Trophoblast cell (in vitro differentiated cells and primary cell): Measurements from ENCODE around the gene PGD.
A peak's percentile ranks its signal among the peaks of the same experiment; 100 is the strongest.

ENCODE experiments used
- DNase-seq, 2 donors: peaks; one replicate each; pipeline ENCODE4 v3.0.0-alpha.2; 2016
- H2AFZ ChIP-seq: 2 replicates; pipeline ENCODE4 v1.6.1; 2013; ENCODE audit warnings: low read length, moderate library complexity, mild to moderate bottlenecking; ENCODE audit not compliant: insufficient read depth, poor library complexity
- H2AK5ac ChIP-seq: 2 replicates; pipeline ENCODE4 v1.6.1; 2013; ENCODE audit warnings: mild to moderate bottlenecking, low read length
- H2BK120ac ChIP-seq: 2 replicates; pipeline ENCODE4 v1.6.1; 2013; ENCODE audit warnings: low read length, mild to moderate bottlenecking, moderate library complexity; ENCODE audit not compliant: insufficient read depth, poor library complexity
- H2BK12ac ChIP-seq: 2 replicates; pipeline ENCODE4 v1.6.1; 2013; ENCODE audit warnings: mild to moderate bottlenecking, low read length, moderate library complexity
- H2BK5ac ChIP-seq: 2 replicates; pipeline ENCODE4 v1.6.1; 2013; ENCODE audit warnings: low read length, low read depth, moderate library complexity, mild to moderate bottlenecking; ENCODE audit not compliant: poor library complexity
- H3K14ac ChIP-seq: 2 replicates; pipeline ENCODE4 v1.6.1; 2013; ENCODE audit warnings: mild to moderate bottlenecking, low read length
- H3K18ac ChIP-seq: 2 replicates; pipeline ENCODE4 v1.6.1; 2013; ENCODE audit warnings: mild to moderate bottlenecking, low read length
- H3K23ac ChIP-seq: 2 replicates; pipeline ENCODE4 v1.6.1; 2013; ENCODE audit warnings: low read length
- H3K27ac ChIP-seq: 2 replicates; pipeline ENCODE4 v1.5.1; 2013; ENCODE audit warnings: low read depth, mild to moderate bottlenecking, inconsistent platforms, low read length, moderate library complexity
- H3K27me3 ChIP-seq: 2 replicates; pipeline ENCODE4 v1.6.1; 2013; ENCODE audit warnings: inconsistent platforms, mild to moderate bottlenecking, low read length, moderate library complexity; ENCODE audit not compliant: insufficient read depth
- H3K36me3 ChIP-seq, 2 experiments: 1 replicate in 1 of 2; 2 replicates in 1 of 2; pipeline ENCODE4 v1.6.1; 2013; ENCODE audit warnings: low read length in 2 of 2, mild to moderate bottlenecking in 2 of 2, moderate library complexity in 1 of 2; ENCODE audit not compliant: insufficient read depth in 2 of 2, control insufficient read depth in 1 of 2
- H3K4ac ChIP-seq: 2 replicates; pipeline ENCODE4 v1.6.1; 2013; ENCODE audit warnings: low read depth, mild to moderate bottlenecking, low read length, moderate library complexity
- H3K4me1 ChIP-seq, 2 experiments: 1 replicate in 1 of 2; 2 replicates in 1 of 2; pipeline ENCODE4 v1.6.1; 2013; ENCODE audit warnings: low read length in 2 of 2, mild to moderate bottlenecking in 2 of 2, moderate library complexity in 1 of 2; ENCODE audit not compliant: insufficient read depth in 2 of 2, control insufficient read depth in 1 of 2
- H3K4me2 ChIP-seq: 2 replicates; pipeline ENCODE4 v1.6.1; 2013; ENCODE audit warnings: inconsistent platforms, mild to moderate bottlenecking, low read length, moderate library complexity
- H3K4me3 ChIP-seq: 2 replicates; pipeline ENCODE4 v1.5.1; 2013; ENCODE audit warnings: mild to moderate bottlenecking, low read depth, low read length, inconsistent platforms
- H3K79me1 ChIP-seq: one replicate; pipeline ENCODE4 v1.6.1; 2013; ENCODE audit warnings: low read length
- H3K79me2 ChIP-seq: 2 replicates; pipeline ENCODE4 v1.6.1; 2013; ENCODE audit warnings: low read length, mild to moderate bottlenecking; ENCODE audit not compliant: control insufficient read depth, insufficient read depth, poor library complexity
- H3K9ac ChIP-seq: 2 replicates; pipeline ENCODE4 v1.6.1; 2013; ENCODE audit warnings: mild to moderate bottlenecking, low read length
- H3K9me3 ChIP-seq: 2 replicates; pipeline ENCODE4 v1.6.1; 2013; ENCODE audit warnings: low read depth, mild to moderate bottlenecking, control low read depth, inconsistent platforms, low read length; ENCODE audit not compliant: insufficient read depth
- H4K12ac ChIP-seq: 2 replicates; pipeline ENCODE4 v1.6.1; 2013; ENCODE audit warnings: low read depth, mild to moderate bottlenecking, low read length, moderate library complexity
- H4K8ac ChIP-seq: 2 replicates; pipeline ENCODE4 v1.6.1; 2013; ENCODE audit warnings: low read depth, mild to moderate bottlenecking, low read length, moderate library complexity
- H4K91ac ChIP-seq: one replicate; pipeline ENCODE4 v1.6.1; 2013; ENCODE audit warnings: low read depth, mild to moderate bottlenecking, low read length, moderate library complexity
- WGBS: extraction: QIAGEN DNeasy Blood & Tissue Kit; methylation state at CpG from one replicate; pipeline ENCODE4 v1.1.7; 2013; ENCODE audit warnings: missing lambda C conversion rate; ENCODE audit not compliant: insufficient read length, insufficient coverage; ENCODE audit errors: extremely low coverage; 5-methylcytosine and 5-hydroxymethylcytosine counted together

Gene PGD

DNA sequence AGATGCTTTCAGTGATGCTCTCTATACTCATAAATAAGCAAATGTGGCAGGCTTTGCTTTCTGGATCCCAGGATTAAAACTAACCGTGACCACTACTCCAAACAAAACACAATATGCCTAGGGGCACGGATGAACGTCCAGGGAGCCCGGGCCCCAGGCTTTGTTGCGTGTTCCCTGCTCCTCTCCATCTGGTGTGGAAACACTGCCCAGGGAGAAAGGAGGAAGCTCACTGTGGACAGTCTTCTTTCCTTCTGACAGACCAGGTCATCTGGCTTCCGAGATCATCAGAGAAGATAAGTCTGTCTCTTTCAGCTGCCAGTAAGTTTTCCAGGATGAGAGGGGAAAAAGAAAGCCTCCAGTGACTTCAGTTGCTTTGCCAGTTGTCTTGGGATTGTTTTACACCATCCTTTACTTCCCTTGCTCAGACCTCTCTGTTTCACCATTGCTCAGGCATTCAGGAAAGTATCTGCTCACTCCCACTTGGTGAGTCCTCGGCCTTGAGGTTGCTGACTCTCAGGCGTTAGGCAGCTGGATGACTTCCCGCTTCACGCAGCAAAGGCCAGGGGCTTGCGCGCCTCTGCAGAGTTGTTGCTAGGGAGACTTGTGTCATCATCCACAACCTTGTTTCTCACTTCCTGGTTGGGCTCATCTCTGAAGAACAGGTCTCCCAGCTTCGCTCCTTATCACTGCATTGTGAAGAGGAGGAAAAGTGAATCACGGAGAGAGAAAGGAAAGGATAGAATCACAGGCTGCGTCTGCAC lies 20.6 kb upstream of the PGD start:
- no peak overlapping the region for H3K4ac ChIP-seq
- no peaks in the 10 kb centered on the region for H3K27me3 ChIP-seq
- H3K4me2 ChIP-seq = no peak overlapping the region
- no peaks in the 10 kb centered on the region for H3K79me1 ChIP-seq
- no peak overlapping the region for H3K14ac ChIP-seq
- H4K12ac ChIP-seq = peak overlapping the region; percentile 16
- H2BK12ac ChIP-seq = no peak overlapping the region
- H2AK5ac ChIP-seq = no peak overlapping the region
- H3K4me1 ChIP-seq = peaks cover 3 to 4% of the 10 kb centered on the region in 2 experiments
- no peak overlapping the region for H4K8ac ChIP-seq
- no peak overlapping the region for H3K9ac ChIP-seq
- no peak overlapping the region for H2AFZ ChIP-seq
- WGBS = no CpG with 5 or more reads among the region's 15 CpGs
- DNase-seq = peak; percentile 97 to 98
- no peak overlapping the region for H4K91ac ChIP-seq
- no peak overlapping the region for H3K4me3 ChIP-seq
- H3K23ac ChIP-seq = no peak overlapping the region
- no peak overlapping the region for H3K18ac ChIP-seq
- H3K27ac ChIP-seq = no peak overlapping the region
- no peak overlapping the region for H2BK5ac ChIP-seq
- no peaks in the 10 kb centered on the region for H3K79me2 ChIP-seq
- no peaks in the 10 kb centered on the region for H3K9me3 ChIP-seq
- no peak overlapping the region for H2BK120ac ChIP-seq
- H3K36me3 ChIP-seq = peaks cover 23 to 37% of the 10 kb centered on the region in 2 experiments

- Histone ChIP-seq H3K79me2 (no peaks in the 10 kb centered on the region), H2BK120ac (no peak overlapping the region), H3K23ac (no peak overlapping the region), H3K79me1 (no peaks in the 10 kb centered on the region), H3K27me3 (no peaks in the 10 kb centered on the region), H3K4me3 (no peak overlapping the region), H2AFZ (no peak overlapping the region), H2AK5ac (no peak overlapping the region), H3K4me2 (no peak overlapping the region), H3K9me3 (no peaks in the 10 kb centered on the region), H4K91ac (no peak overlapping the region), H4K12ac (no peak overlapping the region), H3K18ac (no peak overlapping the region), H2BK12ac (no peak overlapping the region), H3K36me3 (peaks cover 19 to 32% of the 10 kb centered on the region in 2 experiments), H3K9ac (no peak overlapping the region), H3K4me1 (peaks cover 3 to 4% of the 10 kb centered on the region in 2 experiments), H3K27ac (no peak overlapping the region), H3K4ac (no peak overlapping the region), H4K8ac (no peak overlapping the region), H2BK5ac (no peak overlapping the region), H3K14ac (no peak overlapping the region)
- DNase-seq = peak in 1 of 2 donors; percentile 52
- WGBS = no CpG with 5 or more reads among the region's 10 CpGs
These were observed 19.7 kb upstream of the PGD start for GRCh38 chr1:10379101-10379620.

- no CpG with 5 or more reads among the region's 6 CpGs for WGBS
- H3K4me3 ChIP-seq = no peak overlapping the region
These were observed 19.2 kb upstream of the PGD start for GRCh38 chr1:10379676-10380075.

GRCh38 chr1:10380594-10381275 lies 18.1 kb upstream of the PGD start:
- Histone ChIP-seq H2AK5ac (no peak overlapping the region), H3K36me3 (peaks cover 12 to 23% of the 10 kb centered on the region in 2 experiments), H3K14ac (no peak overlapping the region), H3K79me1 (no peaks in the 10 kb centered on the region), H3K9me3 (no peaks in the 10 kb centered on the region), H2AFZ (no peak overlapping the region), H2BK5ac (no peak overlapping the region), H2BK12ac (no peak overlapping the region), H2BK120ac (no peak overlapping the region), H3K18ac (no peak overlapping the region), H4K12ac (no peak overlapping the region), H3K27me3 (no peaks in the 10 kb centered on the region), H3K4ac (no peak overlapping the region), H3K23ac (no peak overlapping the region), H3K27ac (no peak overlapping the region), H4K8ac (no peak overlapping the region), H3K4me3 (no peak overlapping the region), H3K4me1 (peaks cover 3 to 4% of the 10 kb centered on the region in 2 experiments), H4K91ac (no peak overlapping the region), H3K4me2 (no peak overlapping the region), H3K79me2 (no peaks in the 10 kb centered on the region), H3K9ac (no peak overlapping the region)
- WGBS = no CpG with 5 or more reads among the region's 5 CpGs
- DNase-seq = no peak

More at GRCh38 chr1:10379676-10380075, 19.2 kb upstream of the PGD start:
- no peak overlapping the region for H4K91ac ChIP-seq
- peaks cover 19 to 32% of the 10 kb centered on the region in 2 experiments for H3K36me3 ChIP-seq
- no peak overlapping the region for H3K4ac ChIP-seq
- H4K12ac ChIP-seq = no peak overlapping the region
- H4K8ac ChIP-seq = no peak overlapping the region
- no peaks in the 10 kb centered on the region for H3K79me1 ChIP-seq
- H3K27me3 ChIP-seq = no peaks in the 10 kb centered on the region
- no peak overlapping the region for H3K14ac ChIP-seq
- H3K9me3 ChIP-seq = no peaks in the 10 kb centered on the region
- no peak overlapping the region for H2BK120ac ChIP-seq
- no peak overlapping the region for H2BK5ac ChIP-seq
- peaks cover 3 to 4% of the 10 kb centered on the region in 2 experiments for H3K4me1 ChIP-seq
- H2BK12ac ChIP-seq = no peak overlapping the region
- no peak overlapping the region for H3K27ac ChIP-seq
- no peaks in the 10 kb centered on the region for H3K79me2 ChIP-seq
- H2AFZ ChIP-seq = no peak overlapping the region
- H3K4me2 ChIP-seq = no peak overlapping the region
- no peak overlapping the region for H3K18ac ChIP-seq
- no peak overlapping the region for H2AK5ac ChIP-seq
- H3K23ac ChIP-seq = no peak overlapping the region
- H3K9ac ChIP-seq = no peak overlapping the region
- no peak for DNase-seq
